Measurements from ENCODE around the gene TBC1D23. TPM values are rescaled to one million over a fixed set of nuclear protein-coding genes. Genes with fewer than 3 reads are reported as not detected.

Gene TBC1D23
- total and polyA plus RNA-seq, 9 donors = 20.1 to 52.7 (median 36.9) TPM

GRCh38 chr3:100221159-100221558 is 39.6 kb upstream of the TBC1D23 start:
- no peak overlapping the region for H3K4me3 ChIP-seq
- H3K4me1 ChIP-seq (ENCODE audit: insufficient read depth) = no peaks in the 10 kb centered on the region
- intact Hi-C loops (cut with DNase I) = no loop called here
- TF ChIP-seq POLR2A (IDR thresholded peaks at IDR 0.05) (no peak), CTCF (IDR thresholded peaks at IDR 0.05) (no peak), EP300 (IDR thresholded peaks at IDR 0.05) (no peak)
- no peaks in the 10 kb centered on the region for H3K9me3 ChIP-seq
- no peak overlapping the region for H3K27ac ChIP-seq
- no peaks in the 10 kb centered on the region for H3K27me3 ChIP-seq
- no peaks in the 10 kb centered on the region for H3K36me3 ChIP-seq
- 98 to 100% (median 98%) methylated on average over 1 of the region's 1 CpG for WGBS, 3 donors
- DNase-seq = no peak

DNA sequence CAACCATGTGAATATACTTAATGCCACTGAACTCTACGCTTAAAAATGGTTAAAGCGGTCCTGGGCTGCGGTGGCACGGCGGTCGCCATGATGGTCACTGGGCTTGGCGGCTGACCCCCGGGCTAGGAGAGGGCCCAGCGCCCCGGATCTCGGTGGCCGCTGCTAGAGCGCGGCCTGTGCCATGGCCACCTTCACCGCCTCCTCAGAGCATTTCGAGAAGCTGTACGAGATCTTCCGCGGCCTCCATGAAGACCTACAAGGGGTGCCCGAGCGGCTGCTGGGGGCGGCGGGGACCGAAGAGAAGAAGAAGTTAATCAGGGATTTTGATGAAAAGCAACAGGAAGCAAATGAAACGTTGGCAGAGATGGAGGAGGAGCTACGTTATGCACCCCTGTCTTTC is 35.6 kb upstream of the TBC1D23 start:
- Histone ChIP-seq H3K27me3 (no peaks in the 10 kb centered on the region), H3K27ac (no peak overlapping the region), H3K4me3 (no peak overlapping the region), H3K36me3 (no peaks in the 10 kb centered on the region), H3K4me1 (ENCODE audit: insufficient read depth) (no peaks in the 10 kb centered on the region), H3K9me3 (no peaks in the 10 kb centered on the region)
- WGBS, 3 donors = 92 to 95% (median 94%) methylated on average over 26 of the region's 26 CpGs
- no peak for DNase-seq
- intact Hi-C loops (cut with DNase I) = no loop called here
- TF ChIP-seq POLR2A (IDR thresholded peaks at IDR 0.05) (no peak), CTCF (IDR thresholded peaks at IDR 0.05) (no peak), EP300 (IDR thresholded peaks at IDR 0.05) (no peak)

DNA sequence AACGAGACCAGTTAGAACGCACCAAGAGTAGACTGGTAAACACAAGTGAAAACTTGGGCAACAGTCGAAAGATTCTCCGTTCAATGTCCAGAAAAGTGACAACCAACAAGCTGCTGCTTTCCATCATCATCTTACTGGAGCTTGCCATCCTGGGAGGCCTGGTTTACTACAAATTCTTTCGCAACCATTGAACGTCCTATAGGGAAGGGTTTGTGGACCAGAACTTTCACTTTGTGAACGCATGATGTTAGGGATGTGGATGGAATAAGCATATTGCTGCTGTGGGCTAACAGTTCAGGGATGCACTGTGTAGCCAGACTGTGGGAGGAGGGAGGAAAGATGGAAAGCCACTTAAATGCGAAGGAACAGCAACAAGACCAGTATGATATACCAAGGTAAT is 34.9 kb upstream of the TBC1D23 start:
- Histone ChIP-seq H3K9me3 (no peaks in the 10 kb centered on the region), H3K36me3 (no peaks in the 10 kb centered on the region), H3K27me3 (no peaks in the 10 kb centered on the region), H3K27ac (no peak overlapping the region), H3K4me3 (no peak overlapping the region), H3K4me1 (ENCODE audit: insufficient read depth) (no peaks in the 10 kb centered on the region)
- intact Hi-C loops (cut with DNase I) = no loop called here
- TF ChIP-seq POLR2A (IDR thresholded peaks at IDR 0.05) (no peak), CTCF (IDR thresholded peaks at IDR 0.05) (no peak), EP300 (IDR thresholded peaks at IDR 0.05) (no peak)
- WGBS, 3 donors = 96 to 98% (median 97%) methylated on average over 8 of the region's 8 CpGs
- no peak for DNase-seq

DNA sequence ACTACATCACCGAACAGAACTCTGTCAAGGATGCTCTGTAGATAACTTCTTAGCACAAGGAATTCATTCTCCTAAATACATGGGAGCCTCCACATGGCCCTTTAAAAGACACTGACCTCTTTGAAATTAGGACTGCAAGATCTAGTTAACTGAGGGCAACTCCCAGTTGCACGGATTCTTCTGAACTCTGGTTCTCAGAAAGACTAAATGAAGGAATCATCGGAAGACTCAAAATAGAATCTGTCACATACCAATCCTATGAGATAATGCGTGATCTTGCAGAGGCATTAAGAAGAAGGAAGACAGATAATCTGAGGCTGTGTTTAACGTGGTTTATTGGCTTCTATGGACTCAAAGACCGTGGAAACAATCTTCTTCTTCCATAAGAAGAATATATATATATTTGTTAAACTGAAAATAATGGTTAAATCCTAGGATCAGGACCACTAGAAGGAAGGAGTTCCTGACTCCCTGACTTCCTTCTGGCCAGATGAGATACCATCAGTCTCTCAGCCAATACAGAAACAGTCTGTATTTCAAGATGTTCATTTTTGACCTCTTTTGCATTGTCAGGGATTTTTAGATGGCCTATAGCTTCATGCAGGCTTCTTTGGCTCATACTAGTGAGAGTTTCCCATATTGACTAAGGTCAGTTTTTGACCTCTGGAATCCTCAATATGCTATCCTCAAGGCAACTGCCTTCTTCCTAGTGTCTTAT is 33.9 kb upstream of the TBC1D23 start:
- H3K4me1 ChIP-seq (ENCODE audit: insufficient read depth) = no peaks in the 10 kb centered on the region
- H3K36me3 ChIP-seq = no peaks in the 10 kb centered on the region
- intact Hi-C loops (cut with DNase I) = no loop called here
- TF ChIP-seq POLR2A (IDR thresholded peaks at IDR 0.05) (no peak), EP300 (IDR thresholded peaks at IDR 0.05) (no peak), CTCF (IDR thresholded peaks at IDR 0.05) (no peak)
- no peaks in the 10 kb centered on the region for H3K9me3 ChIP-seq
- H3K27me3 ChIP-seq = no peaks in the 10 kb centered on the region
- no peak overlapping the region for H3K27ac ChIP-seq
- no peak for DNase-seq
- no peak overlapping the region for H3K4me3 ChIP-seq
- 51 to 61% (median 60%) methylated on average over 6 of the region's 6 CpGs for WGBS, 3 donors
